WTC11 (cell line): Measurements from ENCODE around the gene CYGB. TPM values are rescaled to one million over a fixed set of nuclear protein-coding genes. Genes with fewer than 3 reads are reported as not detected.

Source experiments
- ATAC-seq: fragments of 200-7000 bp; cut with Tn5 transposase; 2 replicates; pipeline ENCODE4 v1.10.0; 2021; ENCODE audit warnings: mild to moderate bottlenecking, moderate library complexity
- CTCF ChIA-PET: fragments of 300-600 bp; sonication (Branson Sonifier 250); formaldehyde crosslinking; loops from one replicate; lab custom pipeline; 2021; ENCODE audit warnings: antibody characterized with exemption; lab: Charles Lee
- POLR2A ChIA-PET: fragments of 350-600 bp; sonication (Branson Sonifier 250); formaldehyde crosslinking; loops from one replicate; lab custom pipeline; 2021; ENCODE audit warnings: antibody characterized with exemption; lab: Charles Lee
- DNase-seq: peaks from one replicate; pipeline ENCODE4 v3.0.0; 2021; ENCODE audit warnings: low spot score
- H3K27ac Mint-ChIP-seq: 2 replicates; pipeline ENCODE4 v1.8.0; 2021; ENCODE audit warnings: mixed read lengths
- H3K27me3 Mint-ChIP-seq: 2 replicates; pipeline ENCODE4 v1.8.0; 2021; ENCODE audit warnings: low read depth, mild to moderate bottlenecking, moderate library complexity, mixed read lengths
- H3K36me3 Mint-ChIP-seq: 2 replicates; pipeline ENCODE4 v1.8.0; 2021; ENCODE audit warnings: mixed read lengths
- H3K4me1 Mint-ChIP-seq: 2 replicates; pipeline ENCODE4 v1.8.0; 2022; ENCODE audit warnings: mixed read lengths
- H3K4me3 Mint-ChIP-seq: 2 replicates; pipeline ENCODE4 v1.8.0; 2021; ENCODE audit warnings: mild to moderate bottlenecking, moderate library complexity, mixed read lengths
- H3K9me3 Mint-ChIP-seq: 2 replicates; pipeline ENCODE4 v1.8.0; 2021; ENCODE audit warnings: mixed read lengths
- CREM ChIP-seq: sonication (generic); formaldehyde crosslinking; IDR thresholded peaks from 2 replicates; pipeline ENCODE4 v1.8.1; 2022; ENCODE audit warnings: mild to moderate bottlenecking, missing genetic modification reagents, moderate library complexity
- ESRRA ChIP-seq: sonication (generic); formaldehyde crosslinking; IDR thresholded peaks from 2 replicates; pipeline ENCODE4 v1.8.1; 2022; ENCODE audit warnings: mild to moderate bottlenecking, missing genetic modification reagents, borderline replicate concordance
- GABPB1 ChIP-seq: sonication (generic); formaldehyde crosslinking; IDR thresholded peaks from 2 replicates; pipeline ENCODE4 v1.8.1; 2023; ENCODE audit warnings: mild to moderate bottlenecking, missing genetic modification reagents
- GRHL2 ChIP-seq: fragments of 250-450 bp; sonication (Bioruptor Pico); IDR thresholded peaks from 2 replicates; pipeline ENCODE4 v1.8.0; 2022; ENCODE audit warnings: mild to moderate bottlenecking, moderate library complexity; ENCODE audit not compliant: insufficient replicate concordance, severe bottlenecking
- GTF2I ChIP-seq: fragments of 250-450 bp; sonication (Bioruptor Pico); conservative IDR thresholded peaks from 2 replicates; pipeline ENCODE4 v1.4.0; 2021; ENCODE audit warnings: mild to moderate bottlenecking
- HMGA2 ChIP-seq: fragments of 250-450 bp; sonication (Bioruptor Pico); IDR thresholded peaks from 2 replicates; pipeline ENCODE4 v1.4.0; 2021; ENCODE audit warnings: mild to moderate bottlenecking, moderate library complexity
- KAT7 ChIP-seq: sonication (generic); formaldehyde crosslinking; IDR thresholded peaks from 2 replicates; pipeline ENCODE4 v1.8.1; 2023; ENCODE audit warnings: missing genetic modification reagents, mild to moderate bottlenecking, borderline replicate concordance
- MXD4 ChIP-seq: fragments of 250-450 bp; sonication (Bioruptor Pico); IDR thresholded peaks from 2 replicates; pipeline ENCODE4 v1.8.0; 2021; ENCODE audit warnings: mild to moderate bottlenecking, moderate library complexity, borderline replicate concordance
- NFE2L1 ChIP-seq: sonication (generic); formaldehyde crosslinking; IDR thresholded peaks from 2 replicates; pipeline ENCODE4 v1.8.1; 2023; ENCODE audit warnings: missing genetic modification reagents
- NFYB ChIP-seq: sonication (generic); formaldehyde crosslinking; conservative IDR thresholded peaks from 2 replicates; pipeline ENCODE4 v1.8.0; 2022; ENCODE audit warnings: low read depth, missing genetic modification reagents
- RORB ChIP-seq: fragments of 250-450 bp; sonication (Bioruptor Pico); IDR thresholded peaks from 2 replicates; pipeline ENCODE4 v1.9.0; 2021; ENCODE audit warnings: mild to moderate bottlenecking
- ZNF138 ChIP-seq: sonication (generic); formaldehyde crosslinking; conservative IDR thresholded peaks from 2 replicates; pipeline ENCODE4 v1.8.1; 2022; ENCODE audit warnings: mild to moderate bottlenecking, moderate library complexity, missing genetic modification reagents
- ZNF263 ChIP-seq: sonication (generic); formaldehyde crosslinking; IDR thresholded peaks from 2 replicates; pipeline ENCODE4 v1.8.1; 2022; ENCODE audit warnings: low read depth, mild to moderate bottlenecking, moderate library complexity, missing genetic modification reagents
- total RNA-seq: library from RNA; stranded (reverse); gene quantifications from 3 replicates; pipeline ENCODE4 v1.2.3, GENCODE V29; 2021
- TF ChIP-seq, protein P1 (sequence below): sonication (generic); formaldehyde crosslinking; IDR thresholded peaks from 2 replicates; pipeline ENCODE4 v1.8.1; 2023; ENCODE audit warnings: mild to moderate bottlenecking, missing genetic modification reagents, moderate library complexity
- TF ChIP-seq, protein P2 (sequence below): sonication (generic); formaldehyde crosslinking; IDR thresholded peaks from 2 replicates; pipeline ENCODE4 v1.8.1; 2023; ENCODE audit warnings: mild to moderate bottlenecking, missing genetic modification reagents
- TF ChIP-seq, protein P3 (sequence below): fragments of 250-450 bp; sonication (Bioruptor Pico); IDR thresholded peaks from 2 replicates; pipeline ENCODE4 v1.8.0; 2021; ENCODE audit warnings: mild to moderate bottlenecking
- TF ChIP-seq, protein P4 (sequence below): sonication (generic); formaldehyde crosslinking; IDR thresholded peaks from 2 replicates; pipeline ENCODE4 v1.8.1; 2023; ENCODE audit warnings: mild to moderate bottlenecking, missing genetic modification reagents
- TF ChIP-seq, protein P5 (sequence below): sonication (generic); formaldehyde crosslinking; IDR thresholded peaks from 2 replicates; pipeline ENCODE4 v1.8.1; 2022; ENCODE audit warnings: low read depth, missing genetic modification reagents, borderline replicate concordance

Gene CYGB
- total RNA-seq, 1 experiment from 2014 or later = 3.6 TPM

DNA sequence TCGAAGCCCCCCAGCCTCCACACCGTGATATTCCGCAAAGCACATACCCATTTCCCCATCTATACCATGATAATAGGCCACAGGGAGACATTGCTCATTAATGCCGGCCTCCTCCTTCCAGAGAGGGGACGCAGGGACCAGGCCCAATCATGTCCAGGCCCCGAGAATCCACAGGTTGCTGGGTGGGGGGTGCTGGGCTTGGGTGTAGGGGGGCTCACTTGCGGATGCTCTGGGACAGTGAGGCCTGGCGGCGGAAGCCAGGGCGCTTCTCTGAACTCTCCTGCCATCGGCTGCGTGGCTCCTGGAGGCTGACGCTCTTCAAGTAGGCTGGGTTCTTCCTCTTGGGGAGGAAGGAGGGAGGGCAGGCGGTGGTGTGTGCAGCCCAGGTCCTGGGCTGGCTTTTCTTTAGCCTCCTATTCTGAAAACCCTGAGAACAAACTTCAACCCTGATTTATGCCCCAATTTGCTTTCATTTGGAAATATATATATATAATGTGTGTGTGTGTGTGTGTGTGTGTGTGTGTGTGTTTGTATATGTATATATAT is 57.9 kb downstream of the CYGB start:
- ChIA-PET CTCF (interaction anchor here (0.6 to 1.4 kb wide), 2 partner anchors 43 to 298 kb away, joined by 3 to 4 read pairs; no protein-coding TSS in a partner anchor), POLR2A (no interaction called here)
- no peaks in the 10 kb centered on the region for H3K4me1 Mint-ChIP-seq
- DNase-seq (no peak), ATAC-seq (no peak)
- no peaks in the 10 kb centered on the region for H3K27me3 Mint-ChIP-seq
- H3K9me3 Mint-ChIP-seq = no peaks in the 10 kb centered on the region
- TF ChIP-seq CREM (CRISPR knock-in tag) (no peak), ESRRA (CRISPR knock-in tag) (no peak), ZNF138 (CRISPR knock-in tag) (no peak), GABPB1 (no peak), GRHL2 (CRISPR knock-in tag) (no peak)
- TF ChIP-seq, protein P1, sequence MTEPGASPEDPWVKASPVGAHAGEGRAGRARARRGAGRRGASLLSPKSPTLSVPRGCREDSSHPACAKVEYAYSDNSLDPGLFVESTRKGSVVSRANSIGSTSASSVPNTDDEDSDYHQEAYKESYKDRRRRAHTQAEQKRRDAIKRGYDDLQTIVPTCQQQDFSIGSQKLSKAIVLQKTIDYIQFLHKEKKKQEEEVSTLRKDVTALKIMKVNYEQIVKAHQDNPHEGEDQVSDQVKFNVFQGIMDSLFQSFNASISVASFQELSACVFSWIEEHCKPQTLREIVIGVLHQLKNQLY = no peak
- TF ChIP-seq, protein P2, sequence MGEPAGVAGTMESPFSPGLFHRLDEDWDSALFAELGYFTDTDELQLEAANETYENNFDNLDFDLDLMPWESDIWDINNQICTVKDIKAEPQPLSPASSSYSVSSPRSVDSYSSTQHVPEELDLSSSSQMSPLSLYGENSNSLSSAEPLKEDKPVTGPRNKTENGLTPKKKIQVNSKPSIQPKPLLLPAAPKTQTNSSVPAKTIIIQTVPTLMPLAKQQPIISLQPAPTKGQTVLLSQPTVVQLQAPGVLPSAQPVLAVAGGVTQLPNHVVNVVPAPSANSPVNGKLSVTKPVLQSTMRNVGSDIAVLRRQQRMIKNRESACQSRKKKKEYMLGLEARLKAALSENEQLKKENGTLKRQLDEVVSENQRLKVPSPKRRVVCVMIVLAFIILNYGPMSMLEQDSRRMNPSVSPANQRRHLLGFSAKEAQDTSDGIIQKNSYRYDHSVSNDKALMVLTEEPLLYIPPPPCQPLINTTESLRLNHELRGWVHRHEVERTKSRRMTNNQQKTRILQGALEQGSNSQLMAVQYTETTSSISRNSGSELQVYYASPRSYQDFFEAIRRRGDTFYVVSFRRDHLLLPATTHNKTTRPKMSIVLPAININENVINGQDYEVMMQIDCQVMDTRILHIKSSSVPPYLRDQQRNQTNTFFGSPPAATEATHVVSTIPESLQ (CRISPR knock-in tag) = no peak
- H3K27ac Mint-ChIP-seq = no peak overlapping the region
- H3K36me3 Mint-ChIP-seq = no peaks in the 10 kb centered on the region
- no peak overlapping the region for H3K4me3 Mint-ChIP-seq

DNA sequence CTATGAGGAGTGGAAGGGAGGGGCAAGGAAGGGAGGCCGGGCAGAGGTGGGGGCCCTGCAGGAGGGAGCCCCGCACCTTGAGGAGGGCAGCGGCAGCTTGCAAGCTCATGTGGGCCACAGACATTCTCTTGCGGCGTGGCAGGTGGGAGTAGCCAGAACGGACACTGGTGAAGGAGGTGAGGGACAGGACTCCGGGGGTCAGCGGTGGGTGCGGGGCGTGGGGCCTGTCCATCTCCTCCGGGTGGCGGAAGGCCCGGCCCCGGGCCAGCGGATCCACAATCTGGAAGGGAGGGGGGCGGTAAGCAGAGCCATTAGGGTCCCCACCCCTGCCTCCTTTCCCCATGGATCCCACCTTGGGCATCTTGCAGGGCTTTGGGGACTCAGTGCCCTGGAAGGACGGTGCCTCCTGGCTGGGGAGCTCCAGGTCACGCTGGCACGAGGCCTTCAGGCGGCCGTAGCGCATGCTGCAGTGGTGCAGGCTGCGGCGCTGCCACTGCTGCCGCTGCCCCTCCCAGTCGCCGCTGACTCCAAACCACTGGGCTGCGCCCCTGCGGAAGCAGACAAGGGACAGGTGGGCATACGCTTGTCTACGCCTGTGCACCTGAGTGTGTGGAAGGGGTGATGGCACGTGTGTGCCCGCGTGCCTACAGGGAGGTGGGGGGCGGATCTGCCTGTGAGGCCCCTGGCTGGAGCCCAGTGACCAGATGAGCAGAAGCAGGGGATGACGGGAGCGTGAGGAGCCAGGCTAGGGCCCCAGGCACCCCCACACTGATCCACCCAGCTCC is 58.6 kb downstream of the CYGB start:
- no peaks in the 10 kb centered on the region for H3K4me1 Mint-ChIP-seq
- CTCF ChIA-PET = interaction anchor here (2.1 kb wide), 1 partner anchor 44 kb away, joined by 8 read pairs; no protein-coding TSS in a partner anchor

More for the DNA sequence above, 58.6 kb downstream of the CYGB start:
- Mint-ChIP-seq H3K27me3 (no peaks in the 10 kb centered on the region), H3K9me3 (no peaks in the 10 kb centered on the region), H3K36me3 (no peaks in the 10 kb centered on the region), H3K27ac (no peak overlapping the region)
- ATAC-seq (no peak), DNase-seq (no peak)
- POLR2A ChIA-PET = no interaction called here
- no peak for TF ChIP-seq GTF2I (CRISPR knock-in tag)
- TF ChIP-seq, protein P3, sequence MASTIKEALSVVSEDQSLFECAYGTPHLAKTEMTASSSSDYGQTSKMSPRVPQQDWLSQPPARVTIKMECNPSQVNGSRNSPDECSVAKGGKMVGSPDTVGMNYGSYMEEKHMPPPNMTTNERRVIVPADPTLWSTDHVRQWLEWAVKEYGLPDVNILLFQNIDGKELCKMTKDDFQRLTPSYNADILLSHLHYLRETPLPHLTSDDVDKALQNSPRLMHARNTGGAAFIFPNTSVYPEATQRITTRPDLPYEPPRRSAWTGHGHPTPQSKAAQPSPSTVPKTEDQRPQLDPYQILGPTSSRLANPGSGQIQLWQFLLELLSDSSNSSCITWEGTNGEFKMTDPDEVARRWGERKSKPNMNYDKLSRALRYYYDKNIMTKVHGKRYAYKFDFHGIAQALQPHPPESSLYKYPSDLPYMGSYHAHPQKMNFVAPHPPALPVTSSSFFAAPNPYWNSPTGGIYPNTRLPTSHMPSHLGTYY (CRISPR knock-in tag) = no peak
- TF ChIP-seq CREM (CRISPR knock-in tag) = no peak
- TF ChIP-seq ZNF263 (CRISPR knock-in tag) = no peak
- TF ChIP-seq NFYB (CRISPR knock-in tag) = no peak
- TF ChIP-seq NFE2L1 (CRISPR knock-in tag) = no peak
- TF ChIP-seq, protein P4, sequence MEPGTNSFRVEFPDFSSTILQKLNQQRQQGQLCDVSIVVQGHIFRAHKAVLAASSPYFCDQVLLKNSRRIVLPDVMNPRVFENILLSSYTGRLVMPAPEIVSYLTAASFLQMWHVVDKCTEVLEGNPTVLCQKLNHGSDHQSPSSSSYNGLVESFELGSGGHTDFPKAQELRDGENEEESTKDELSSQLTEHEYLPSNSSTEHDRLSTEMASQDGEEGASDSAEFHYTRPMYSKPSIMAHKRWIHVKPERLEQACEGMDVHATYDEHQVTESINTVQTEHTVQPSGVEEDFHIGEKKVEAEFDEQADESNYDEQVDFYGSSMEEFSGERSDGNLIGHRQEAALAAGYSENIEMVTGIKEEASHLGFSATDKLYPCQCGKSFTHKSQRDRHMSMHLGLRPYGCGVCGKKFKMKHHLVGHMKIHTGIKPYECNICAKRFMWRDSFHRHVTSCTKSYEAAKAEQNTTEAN = no peak
- TF ChIP-seq RORB (CRISPR knock-in tag) = no peak
- TF ChIP-seq, protein P5, sequence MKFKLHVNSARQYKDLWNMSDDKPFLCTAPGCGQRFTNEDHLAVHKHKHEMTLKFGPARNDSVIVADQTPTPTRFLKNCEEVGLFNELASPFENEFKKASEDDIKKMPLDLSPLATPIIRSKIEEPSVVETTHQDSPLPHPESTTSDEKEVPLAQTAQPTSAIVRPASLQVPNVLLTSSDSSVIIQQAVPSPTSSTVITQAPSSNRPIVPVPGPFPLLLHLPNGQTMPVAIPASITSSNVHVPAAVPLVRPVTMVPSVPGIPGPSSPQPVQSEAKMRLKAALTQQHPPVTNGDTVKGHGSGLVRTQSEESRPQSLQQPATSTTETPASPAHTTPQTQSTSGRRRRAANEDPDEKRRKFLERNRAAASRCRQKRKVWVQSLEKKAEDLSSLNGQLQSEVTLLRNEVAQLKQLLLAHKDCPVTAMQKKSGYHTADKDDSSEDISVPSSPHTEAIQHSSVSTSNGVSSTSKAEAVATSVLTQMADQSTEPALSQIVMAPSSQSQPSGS (CRISPR knock-in tag) = no peak
- TF ChIP-seq HMGA2 (CRISPR knock-in tag) = no peak
- TF ChIP-seq KAT7 (CRISPR knock-in tag) = no peak
- TF ChIP-seq MXD4 (CRISPR knock-in tag) = no peak
- TF ChIP-seq, all 79 proteins: peak for 0
- H3K4me3 Mint-ChIP-seq = no peak overlapping the region
